Peyer's patch (tissue), 4 donors: Measurements from ENCODE around the gene AGO3. TPM values are rescaled to one million over a fixed set of nuclear protein-coding genes. Genes with fewer than 3 reads are reported as not detected.

Experiments used
- DNase-seq, 3 donors: peaks; one replicate each; pipeline ENCODE4 v3.0.0-alpha.2; 2017 to 2019
- H3K27ac ChIP-seq, 4 donors: fragments of 200-600 bp; sonication (generic); one replicate each; pipeline ENCODE4 v1.5.1; 2016 to 2019
- H3K27me3 ChIP-seq, 2 donors: fragments of 200-600 bp; sonication (generic); one replicate each; pipeline ENCODE4 v1.5.1; 2019
- H3K36me3 ChIP-seq, 3 donors: fragments of 200-600 bp; sonication (generic); one replicate each; pipeline ENCODE4 v1.5.1; 2016 to 2019
- H3K4me1 ChIP-seq, 4 donors: fragments of 200-600 bp; sonication (generic); one replicate each; pipeline ENCODE4 v1.5.1; 2016 to 2019
- H3K4me3 ChIP-seq, 4 donors: fragments of 200-600 bp; sonication (generic); 1 replicate in 3 of 4; 2 replicates in 1 of 4; pipeline ENCODE4 v1.5.1; 2016 to 2019; ENCODE audit warnings: mild to moderate bottlenecking in 1 of 4
- H3K9me3 ChIP-seq, 4 donors: fragments of 200-600 bp; sonication (generic); one replicate each; pipeline ENCODE4 v1.5.1; 2016 to 2019; ENCODE audit warnings: mild to moderate bottlenecking in 1 of 4
- POLR2A ChIP-seq, 2 donors: fragments of 450-650 bp; IDR thresholded peaks; one replicate each; pipeline ENCODE4 v1.5.1; 2017; ENCODE audit warnings: antibody characterized with exemption in 2 of 2, mild to moderate bottlenecking in 2 of 2, moderate library complexity in 2 of 2
- total RNA-seq, 4 donors: library from RNA; depleted of rRNA; stranded (reverse); fragments of >200 nt; gene quantifications; one replicate each; pipeline ENCODE4 v1.1.0, GENCODE V29; 2016
- TF ChIP-seq, protein P1 (sequence below), 6 experiments: fragments of 450-650 bp in 4 of 6; fragments of 200-600 bp in 2 of 6; sonication (generic) in 1 of 6; IDR thresholded peaks; one replicate each; pipeline ENCODE4 v1.5.1; 2017 to 2019; ENCODE audit warnings: antibody characterized with exemption in 6 of 6, mild to moderate bottlenecking in 3 of 6, moderate library complexity in 1 of 6

The AGO3 gene
- total RNA-seq, 4 donors from 2014 or later = 12.1 to 33.0 (median 18.6) TPM

DNA sequence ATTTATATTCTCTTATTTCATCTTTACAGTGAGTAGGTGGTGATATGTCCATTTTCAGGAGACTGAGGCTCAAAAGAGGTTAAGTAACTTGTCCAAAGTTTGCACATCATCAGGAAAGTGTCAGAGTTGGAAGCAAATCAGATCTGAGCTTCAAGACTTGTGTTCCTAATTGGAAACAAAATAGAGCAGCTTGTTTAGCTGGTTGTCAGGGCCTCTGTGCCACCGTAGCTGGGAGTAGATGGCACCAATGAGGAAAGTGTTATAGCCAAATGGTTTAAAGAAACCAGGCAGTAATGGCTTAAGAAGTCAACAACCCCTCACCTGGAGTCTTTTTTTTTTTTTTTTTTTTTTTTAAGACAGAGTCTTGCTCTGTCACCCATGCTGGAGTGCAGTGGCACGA is 28.2 kb upstream of the AGO3 start:
- no peak overlapping the region for H3K4me3 ChIP-seq
- H3K36me3 ChIP-seq = peaks cover 0 to 80% (median 0%) of the 10 kb centered on the region in 3 donors
- H3K4me1 ChIP-seq = no peaks in the 10 kb centered on the region
- H3K27me3 ChIP-seq = no peaks in the 10 kb centered on the region
- H3K9me3 ChIP-seq = no peaks in the 10 kb centered on the region
- DNase-seq = no peak
- no peak overlapping the region for H3K27ac ChIP-seq
- TF ChIP-seq, protein P1, sequence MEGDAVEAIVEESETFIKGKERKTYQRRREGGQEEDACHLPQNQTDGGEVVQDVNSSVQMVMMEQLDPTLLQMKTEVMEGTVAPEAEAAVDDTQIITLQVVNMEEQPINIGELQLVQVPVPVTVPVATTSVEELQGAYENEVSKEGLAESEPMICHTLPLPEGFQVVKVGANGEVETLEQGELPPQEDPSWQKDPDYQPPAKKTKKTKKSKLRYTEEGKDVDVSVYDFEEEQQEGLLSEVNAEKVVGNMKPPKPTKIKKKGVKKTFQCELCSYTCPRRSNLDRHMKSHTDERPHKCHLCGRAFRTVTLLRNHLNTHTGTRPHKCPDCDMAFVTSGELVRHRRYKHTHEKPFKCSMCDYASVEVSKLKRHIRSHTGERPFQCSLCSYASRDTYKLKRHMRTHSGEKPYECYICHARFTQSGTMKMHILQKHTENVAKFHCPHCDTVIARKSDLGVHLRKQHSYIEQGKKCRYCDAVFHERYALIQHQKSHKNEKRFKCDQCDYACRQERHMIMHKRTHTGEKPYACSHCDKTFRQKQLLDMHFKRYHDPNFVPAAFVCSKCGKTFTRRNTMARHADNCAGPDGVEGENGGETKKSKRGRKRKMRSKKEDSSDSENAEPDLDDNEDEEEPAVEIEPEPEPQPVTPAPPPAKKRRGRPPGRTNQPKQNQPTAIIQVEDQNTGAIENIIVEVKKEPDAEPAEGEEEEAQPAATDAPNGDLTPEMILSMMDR (IDR thresholded peaks at IDR 0.05) = no peak
- no peak for TF ChIP-seq POLR2A (IDR thresholded peaks at IDR 0.05)

DNA sequence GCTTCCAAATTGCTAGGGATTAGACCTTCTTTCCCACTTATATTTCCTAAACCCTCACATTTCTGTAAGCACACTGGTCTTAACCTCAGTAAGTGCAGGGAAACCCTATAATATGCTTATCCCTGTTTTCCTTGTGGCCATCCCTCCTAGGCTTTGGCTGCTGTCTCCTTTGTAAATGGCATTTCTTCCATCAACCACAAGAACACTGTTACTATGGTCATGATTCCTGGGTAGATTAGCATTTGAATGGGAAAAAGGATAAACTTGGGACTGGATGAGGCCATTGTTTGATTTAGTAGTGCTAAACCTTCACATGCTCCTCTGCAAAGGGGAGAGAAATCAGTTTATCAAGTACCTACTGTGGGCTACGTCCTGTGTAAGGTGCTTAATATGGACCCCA is 16.2 kb upstream of the AGO3 start:
- Histone ChIP-seq H3K4me3 (no peak overlapping the region), H3K4me1 (no peaks in the 10 kb centered on the region), H3K9me3 (no peaks in the 10 kb centered on the region), H3K36me3 (peaks cover 0 to 97% (median 0%) of the 10 kb centered on the region in 3 donors), H3K27me3 (no peaks in the 10 kb centered on the region), H3K27ac (no peak overlapping the region)
- DNase-seq = no peak
- no peak for TF ChIP-seq POLR2A (IDR thresholded peaks at IDR 0.05)
- TF ChIP-seq, protein P1 (IDR thresholded peaks at IDR 0.05) = no peak

DNA sequence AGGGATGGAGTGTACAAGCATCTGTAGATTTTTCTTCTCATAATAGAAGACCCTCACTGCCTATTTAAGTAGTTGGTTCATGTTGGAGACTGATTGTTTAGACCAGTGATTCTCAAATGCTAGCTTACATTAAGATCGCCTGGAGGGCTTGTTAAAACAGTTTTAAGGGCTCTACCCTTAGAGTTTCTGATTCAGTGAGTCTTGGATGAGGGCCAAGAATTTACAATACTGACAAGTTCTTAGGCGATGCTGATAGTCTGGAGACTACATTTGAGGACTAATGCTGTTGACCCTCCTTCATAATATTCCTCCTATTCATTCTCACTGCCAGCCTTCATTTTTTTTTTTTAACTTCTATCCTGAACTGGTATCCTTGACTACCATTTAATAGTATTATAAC is 15.2 kb upstream of the AGO3 start:
- H3K36me3 ChIP-seq = peaks cover 0 to 96% (median 0%) of the 10 kb centered on the region in 3 donors
- no peak overlapping the region for H3K27ac ChIP-seq
- TF ChIP-seq, protein P1 (IDR thresholded peaks at IDR 0.05) = no peak
- no peak for TF ChIP-seq POLR2A (IDR thresholded peaks at IDR 0.05)
- no peaks in the 10 kb centered on the region for H3K27me3 ChIP-seq
- H3K9me3 ChIP-seq = no peaks in the 10 kb centered on the region
- DNase-seq = no peak
- H3K4me3 ChIP-seq = no peak overlapping the region
- H3K4me1 ChIP-seq = no peaks in the 10 kb centered on the region

DNA sequence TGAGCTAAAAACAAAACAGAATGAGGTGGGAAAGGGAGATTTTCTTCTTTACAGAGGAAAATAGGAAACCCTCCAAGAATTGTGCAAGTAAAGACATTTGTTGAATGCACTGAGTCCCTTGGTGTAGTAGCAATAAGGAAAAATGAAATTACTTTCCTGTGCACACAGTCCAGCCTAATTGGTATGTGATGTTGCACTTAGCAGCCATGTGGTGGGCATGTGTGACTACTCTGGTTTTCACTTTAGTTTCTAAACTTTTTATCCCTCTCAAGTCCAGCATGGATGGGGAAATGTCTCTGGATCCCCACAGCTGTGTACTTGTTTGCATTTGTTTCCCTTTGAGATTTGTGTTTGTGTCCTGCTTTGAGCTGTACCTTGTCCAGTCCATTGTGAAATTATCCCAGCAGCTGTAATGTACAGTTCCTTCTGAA is 7.1 kb upstream of the AGO3 start:
- no peaks in the 10 kb centered on the region for H3K27me3 ChIP-seq
- DNase-seq = no peak
- H3K9me3 ChIP-seq = no peaks in the 10 kb centered on the region
- no peak overlapping the region for H3K4me3 ChIP-seq
- H3K4me1 ChIP-seq = no peaks in the 10 kb centered on the region
- no peak overlapping the region for H3K27ac ChIP-seq
- peaks cover 0 to 25% (median 0%) of the 10 kb centered on the region in 3 donors for H3K36me3 ChIP-seq
- TF ChIP-seq POLR2A (IDR thresholded peaks at IDR 0.05) = no peak

DNA sequence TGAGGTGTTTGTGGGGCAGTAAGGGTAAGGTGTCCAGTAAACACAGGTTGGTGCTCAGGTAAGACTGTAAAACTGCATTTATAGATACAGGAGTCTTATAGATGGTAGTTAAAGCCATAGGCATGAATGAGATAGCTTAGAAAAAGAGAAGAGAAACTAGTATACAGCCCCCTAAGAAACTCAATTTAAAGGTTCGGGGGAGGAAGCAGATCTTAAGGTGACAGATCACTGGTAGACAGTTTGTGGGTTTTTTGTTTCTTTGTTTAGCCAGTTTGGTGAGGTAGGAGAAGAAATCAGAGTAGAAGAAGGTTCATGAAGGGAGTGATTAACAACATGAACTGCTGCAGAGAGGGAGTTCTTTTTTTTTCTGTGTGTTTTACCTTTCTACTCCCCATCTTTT is 6.1 kb upstream of the AGO3 start:
- Histone ChIP-seq H3K27ac (no peak overlapping the region), H3K4me3 (no peak overlapping the region), H3K9me3 (no peaks in the 10 kb centered on the region), H3K4me1 (no peaks in the 10 kb centered on the region), H3K27me3 (no peaks in the 10 kb centered on the region), H3K36me3 (peaks cover 0 to 15% (median 0%) of the 10 kb centered on the region in 3 donors)
- DNase-seq = no peak
- TF ChIP-seq, protein P1 (IDR thresholded peaks at IDR 0.05) = no peak
- no peak for TF ChIP-seq POLR2A (IDR thresholded peaks at IDR 0.05)

DNA sequence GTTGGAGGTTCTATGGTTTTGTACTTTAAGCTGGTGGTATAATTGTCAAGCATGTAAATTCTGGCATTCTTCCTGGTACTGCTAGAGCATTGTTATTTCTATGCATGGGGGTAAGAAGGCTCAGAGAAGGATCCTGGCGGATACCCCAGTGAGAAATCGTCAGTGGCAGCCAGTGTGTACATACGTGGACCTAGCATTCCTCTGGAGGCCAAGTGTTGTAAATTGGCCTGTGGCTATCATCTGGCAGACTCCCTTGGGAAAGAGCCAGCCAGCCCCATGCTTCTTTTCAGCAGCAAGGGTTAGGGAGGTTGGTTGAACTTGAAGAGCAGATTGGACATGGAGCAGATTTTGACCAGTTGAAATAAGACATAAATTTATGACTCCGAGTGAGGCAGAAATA is 5.2 kb upstream of the AGO3 start:
- Histone ChIP-seq H3K27me3 (no peaks in the 10 kb centered on the region), H3K27ac (no peak overlapping the region), H3K4me1 (peaks cover 0 to 3% (median 0%) of the 10 kb centered on the region in 4 donors), H3K4me3 (no peak overlapping the region), H3K36me3 (peaks cover 0 to 8% (median 0%) of the 10 kb centered on the region in 3 donors), H3K9me3 (no peaks in the 10 kb centered on the region)
- DNase-seq = no peak
- no peak for TF ChIP-seq POLR2A (IDR thresholded peaks at IDR 0.05)
- TF ChIP-seq, protein P1 (IDR thresholded peaks at IDR 0.05) = no peak
